A673 (cell line): ENCODE data around the gene BCAT1. TPM values are rescaled to one million over a fixed set of nuclear protein-coding genes. Genes with fewer than 3 reads are reported as not detected.

Experiments used
- BruUV-seq: library from RNA; stranded (reverse); fragments of 400-500 nt; replicated peaks from 2 replicates; lab custom pipeline; 2021; lab: Mats Ljungman, UMichigan
- CTCF ChIA-PET: fragments of 300-600 bp; sonication (Branson Sonifier 250); formaldehyde crosslinking; loops from one replicate; lab custom pipeline; 2022; ENCODE audit warnings: antibody characterized with exemption; lab: Charles Lee
- POLR2A ChIA-PET: fragments of 300-600 bp; sonication (Branson Sonifier 250); formaldehyde crosslinking; loops from one replicate; lab custom pipeline; 2022; ENCODE audit warnings: antibody characterized with exemption; ENCODE audit not compliant: low non-redundant PET; lab: Charles Lee
- DNase-seq: peaks from one replicate; pipeline ENCODE4 v3.0.0-alpha.2; 2015; ENCODE audit warnings: low spot score
- H3K27ac ChIP-seq: fragments of 200-600 bp; sonication (generic); 2 replicates; pipeline ENCODE4 v1.5.1; 2016; ENCODE audit warnings: mixed run types, low read depth, mild to moderate bottlenecking, mixed read lengths, antibody characterized with exemption, low read length; ENCODE audit not compliant: poor library complexity, severe bottlenecking
- H3K27me3 ChIP-seq: fragments of 200-600 bp; sonication (generic); replicated peaks from 2 replicates; pipeline ENCODE4 v1.6.1; 2017; ENCODE audit warnings: mixed run types, low read depth, mild to moderate bottlenecking, mixed read lengths, antibody characterized with exemption, low read length; ENCODE audit not compliant: insufficient read depth, poor library complexity
- H3K36me3 ChIP-seq: fragments of 200-600 bp; sonication (generic); 2 replicates; pipeline ENCODE4 v1.6.1; 2016; ENCODE audit warnings: mixed run types, mild to moderate bottlenecking, mixed read lengths, antibody characterized with exemption, low read length; ENCODE audit not compliant: insufficient read depth, poor library complexity, severe bottlenecking
- H3K4me1 ChIP-seq: fragments of 200-600 bp; sonication (generic); 2 replicates; pipeline ENCODE4 v1.6.1; 2017; ENCODE audit warnings: mixed run types, mild to moderate bottlenecking, mixed read lengths, antibody characterized with exemption, low read length; ENCODE audit not compliant: insufficient read depth, poor library complexity, severe bottlenecking
- H3K4me3 ChIP-seq: fragments of 200-600 bp; sonication (generic); 2 replicates; pipeline ENCODE4 v1.5.1; 2016; ENCODE audit warnings: low read depth, mixed run types, mild to moderate bottlenecking, mixed read lengths, low read length; ENCODE audit not compliant: poor library complexity, severe bottlenecking
- H3K9me3 ChIP-seq: fragments of 200-600 bp; sonication (generic); 2 replicates; pipeline ENCODE4 v1.6.1; 2016; ENCODE audit warnings: mixed run types, low read depth, mild to moderate bottlenecking, mixed read lengths, antibody characterized with exemption, low read length; ENCODE audit not compliant: poor library complexity, severe bottlenecking
- CTCF ChIP-seq: fragments of 300-800, 200-600 bp; sonication (generic); conservative IDR thresholded peaks from 2 replicates; pipeline ENCODE4 v1.5.1; 2017; ENCODE audit warnings: low read depth, mild to moderate bottlenecking, antibody characterized with exemption, low read length, moderate library complexity, mixed read lengths
- EZH2 ChIP-seq: fragments of 200-600 bp; sonication (generic); IDR thresholded peaks from 2 replicates; pipeline ENCODE4 v1.6.1; 2017; ENCODE audit warnings: borderline replicate concordance, low read depth, mild to moderate bottlenecking, mixed read lengths, antibody characterized with exemption, low read length; ENCODE audit not compliant: poor library complexity, severe bottlenecking
- intact Hi-C: fragments of 100-400 bp; cut with micrococcal nuclease; formaldehyde crosslinking; loops from one replicate; pipeline ENCODE4 v1.10.0; 2022; ENCODE audit not compliant: unreplicated experiment
- total RNA-seq: library from RNA; stranded (reverse); gene quantifications from 2 replicates; pipeline ENCODE4 v1.2.3, GENCODE V29; 2021

Gene BCAT1
- total RNA-seq, 1 experiment from 2014 or later: 195 TPM

DNA sequence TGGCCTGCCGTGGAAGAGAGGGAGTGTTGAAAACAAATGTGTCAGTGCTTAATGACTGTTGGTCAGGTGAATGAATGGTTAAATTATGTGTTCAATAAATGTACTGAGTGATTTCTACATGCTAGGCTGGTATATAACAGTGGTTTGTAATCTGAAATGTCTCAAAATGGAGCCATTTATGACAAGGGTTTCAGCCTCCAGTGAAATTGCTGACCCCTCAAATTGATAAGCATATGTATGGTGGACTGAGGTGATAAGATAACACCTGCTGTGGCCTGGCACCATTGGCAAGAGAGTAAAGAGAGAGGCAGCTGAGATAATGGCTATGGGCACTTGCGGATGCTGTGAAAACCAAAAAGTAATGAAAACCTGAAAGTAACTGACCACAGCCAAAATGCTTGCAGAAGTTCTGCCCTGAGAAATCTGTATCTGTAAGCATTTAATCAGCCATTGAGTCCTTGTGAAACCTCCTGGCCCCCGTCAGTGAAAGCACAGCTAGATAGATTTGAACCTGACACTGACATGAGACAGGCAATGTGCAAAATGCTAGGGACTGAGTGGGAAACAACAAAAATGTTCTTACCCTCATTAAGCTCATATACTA lies 1.4 kb upstream of the BCAT1 start:
- BruUV-seq: no TSS peak
- POLR2A ChIA-PET: no interaction called here
- CTCF ChIA-PET: no interaction called here

DNA sequence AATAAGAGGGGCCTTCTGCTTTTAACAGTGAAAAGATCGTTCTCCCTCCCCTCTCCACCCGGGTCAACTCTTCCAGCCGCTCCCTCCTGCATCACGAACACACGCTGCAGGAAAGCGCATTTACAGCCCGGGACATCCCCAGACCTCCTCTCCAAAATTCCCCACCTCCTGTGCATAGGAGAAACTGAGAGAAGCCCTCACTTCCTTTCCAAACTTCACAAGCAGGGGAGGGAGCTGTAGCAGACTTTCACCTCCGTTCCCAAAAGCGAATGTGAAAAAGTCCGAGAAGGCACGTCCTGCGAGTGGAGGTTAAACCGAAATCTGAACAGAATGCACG lies 513 bp downstream of the BCAT1 start:
- CTCF ChIA-PET: no interaction called here
- peaks cover 38% of the 10 kb centered on the region for H3K4me1 ChIP-seq
- H3K4me3 ChIP-seq: peak overlapping the region; percentile 67
- DNase-seq: peak; percentile 60
- H3K27me3 ChIP-seq: no peaks in the 10 kb centered on the region
- no TSS peak for BruUV-seq
- TF ChIP-seq EZH2 (no peak), CTCF (no peak)
- H3K9me3 ChIP-seq: no peaks in the 10 kb centered on the region
- H3K36me3 ChIP-seq: peaks cover 6% of the 10 kb centered on the region
- POLR2A ChIA-PET: no interaction called here
- H3K27ac ChIP-seq: peak overlapping the region; percentile 91
- intact Hi-C loops: loop anchor here (5.0 kb wide), 1 partner anchor 96 kb away; no protein-coding TSS in a partner anchor

More for the DNA sequence above, 1.4 kb upstream of the BCAT1 start:
- H3K27ac ChIP-seq: no peak overlapping the region
- TF ChIP-seq CTCF: no peak
- TF ChIP-seq EZH2: no peak
- H3K27me3 ChIP-seq: no peaks in the 10 kb centered on the region
- intact Hi-C loops: no loop called here
- no peak for DNase-seq
- peaks cover 22% of the 10 kb centered on the region for H3K4me1 ChIP-seq
- no peaks in the 10 kb centered on the region for H3K36me3 ChIP-seq
- H3K4me3 ChIP-seq: no peak overlapping the region
- no peaks in the 10 kb centered on the region for H3K9me3 ChIP-seq

DNA sequence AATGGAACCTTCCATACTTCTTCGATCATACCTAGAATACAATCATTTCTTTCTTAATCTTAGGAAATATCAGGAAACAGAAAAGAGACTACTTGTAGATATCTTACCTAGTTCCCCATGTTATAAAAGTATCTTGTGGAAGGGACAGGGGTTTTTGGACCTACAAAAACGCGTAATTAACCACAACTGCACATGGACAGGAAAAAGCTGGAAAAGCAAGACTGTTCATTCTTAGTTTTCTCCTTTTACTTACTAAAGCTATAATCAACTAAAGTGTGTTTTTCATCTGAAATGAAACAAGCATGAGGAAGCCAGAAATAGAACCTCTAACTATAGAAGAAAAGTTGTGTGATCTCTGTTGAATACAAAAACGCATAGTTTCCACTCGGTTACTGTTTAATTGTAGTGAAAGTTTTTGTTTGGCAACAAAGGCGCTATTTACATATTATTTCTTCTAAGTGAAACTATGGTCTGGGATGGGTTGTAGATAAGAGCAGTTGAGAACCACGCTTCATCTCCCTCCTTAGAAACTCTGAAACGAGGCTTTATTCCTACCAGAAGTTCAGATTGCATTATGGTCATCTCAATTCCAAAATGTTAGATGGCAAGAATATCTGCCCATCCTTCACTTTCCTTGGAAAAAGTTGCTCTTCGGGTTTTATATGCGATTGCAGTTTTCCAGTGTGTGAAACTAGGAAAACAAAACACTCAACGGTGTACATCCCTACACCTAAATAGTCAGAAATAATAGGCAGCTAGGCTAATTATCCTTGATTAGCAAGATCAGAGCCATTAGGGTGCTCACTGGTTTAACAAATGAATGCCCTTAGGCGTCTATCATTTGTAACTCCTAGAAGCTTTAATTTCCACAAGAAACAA lies 1.1 kb downstream of the BCAT1 start:
- TSS peak; percentile 51 for BruUV-seq
- Histone ChIP-seq H3K9me3 (no peaks in the 10 kb centered on the region), H3K4me1 (peaks cover 38% of the 10 kb centered on the region), H3K27ac (peak overlapping the region; percentile 91), H3K4me3 (peak overlapping the region; percentile 67), H3K27me3 (no peaks in the 10 kb centered on the region), H3K36me3 (peaks cover 6% of the 10 kb centered on the region)
- no peak for TF ChIP-seq CTCF
- TF ChIP-seq EZH2: no peak
- intact Hi-C loops: loop anchor here (5.0 kb wide), 1 partner anchor 95 kb away; no protein-coding TSS in a partner anchor
- ChIA-PET CTCF (no interaction called here), POLR2A (no interaction called here)
- DNase-seq: no peak
